GM21515 (cell line): ENCODE measurements around the gene TAS2R1.
"Not testable (repeated sequence)": the region's sequence is repeated elsewhere in the genome, so short reads cannot be mapped to it uniquely, and the experiment has no call there.

Experiments
- ATAC-seq: cut with Tn5 transposase; IDR thresholded peaks from one replicate; pipeline ENCODE4 v1.9.1; 2021; ENCODE audit not compliant: unreplicated experiment

The TAS2R1 gene

GRCh38 chr5:9623661-9624060, 6.5 kb downstream of the TAS2R1 start:
- no peak for ATAC-seq

GRCh38 chr5:9622971-9623421, 7.2 kb downstream of the TAS2R1 start:
- no peak for ATAC-seq

GRCh38 chr5:9621379-9621903, 8.7 kb downstream of the TAS2R1 start:
- ATAC-seq, result no peak

GRCh38 chr5:9619331-9620092, 10.6 kb downstream of the TAS2R1 start:
- ATAC-seq, result no peak

GRCh38 chr5:9617739-9618504, 12.2 kb downstream of the TAS2R1 start:
- no peak for ATAC-seq

- ATAC-seq, result no peak
Measured at GRCh38 chr5:9617221-9617620, 12.9 kb downstream of the TAS2R1 start.

GRCh38 chr5:9615331-9615730, 14.8 kb downstream of the TAS2R1 start:
- no peak for ATAC-seq

GRCh38 chr5:9613360-9613759, 16.8 kb downstream of the TAS2R1 start:
- ATAC-seq, result no peak

- no peak for ATAC-seq
Measured at GRCh38 chr5:9610969-9611368, 19.2 kb downstream of the TAS2R1 start.

- no peak for ATAC-seq
Measured at GRCh38 chr5:9610364-9610763, 19.8 kb downstream of the TAS2R1 start.

- no peak for ATAC-seq
Measured at GRCh38 chr5:9608093-9608492, 22.1 kb downstream of the TAS2R1 start.

- ATAC-seq, result no peak
Measured at GRCh38 chr5:9605041-9605838, 24.9 kb downstream of the TAS2R1 start.

- ATAC-seq, result no peak
Measured at GRCh38 chr5:9604416-9604815, 25.7 kb downstream of the TAS2R1 start.

- no peak for ATAC-seq
Measured at GRCh38 chr5:9601055-9601739, 29.0 kb downstream of the TAS2R1 start.

GRCh38 chr5:9599391-9599790, 30.8 kb downstream of the TAS2R1 start:
- no peak for ATAC-seq

GRCh38 chr5:9598329-9598728, 31.8 kb downstream of the TAS2R1 start:
- not testable (repeated sequence) for ATAC-seq

GRCh38 chr5:9597322-9597721, 32.8 kb downstream of the TAS2R1 start:
- not testable (repeated sequence) for ATAC-seq

GRCh38 chr5:9596824-9597223, 33.3 kb downstream of the TAS2R1 start:
- no peak for ATAC-seq

GRCh38 chr5:9596171-9596780, 33.9 kb downstream of the TAS2R1 start:
- no peak for ATAC-seq

GRCh38 chr5:9594913-9595312, 35.2 kb downstream of the TAS2R1 start:
- no peak for ATAC-seq
